Hindlimb muscle (tissue), 1 donor: ENCODE results near the gene CALM1. TPM values are rescaled to one million over a fixed set of nuclear protein-coding genes. Genes with fewer than 3 reads are reported as not detected.

ENCODE experiments used
- DNase-seq: peaks from one replicate; pipeline ENCODE4 v3.0.0-alpha.2; 2013
- polyA plus RNA-seq: library from polyadenylated mRNA; unstranded; fragments of 120-200 nt; gene quantifications from one replicate; pipeline ENCODE4 v1.2.1, GENCODE V29; 2013; ENCODE audit not compliant: insufficient read length

The CALM1 gene
- polyA plus RNA-seq, 1 donor = 209 TPM

DNA sequence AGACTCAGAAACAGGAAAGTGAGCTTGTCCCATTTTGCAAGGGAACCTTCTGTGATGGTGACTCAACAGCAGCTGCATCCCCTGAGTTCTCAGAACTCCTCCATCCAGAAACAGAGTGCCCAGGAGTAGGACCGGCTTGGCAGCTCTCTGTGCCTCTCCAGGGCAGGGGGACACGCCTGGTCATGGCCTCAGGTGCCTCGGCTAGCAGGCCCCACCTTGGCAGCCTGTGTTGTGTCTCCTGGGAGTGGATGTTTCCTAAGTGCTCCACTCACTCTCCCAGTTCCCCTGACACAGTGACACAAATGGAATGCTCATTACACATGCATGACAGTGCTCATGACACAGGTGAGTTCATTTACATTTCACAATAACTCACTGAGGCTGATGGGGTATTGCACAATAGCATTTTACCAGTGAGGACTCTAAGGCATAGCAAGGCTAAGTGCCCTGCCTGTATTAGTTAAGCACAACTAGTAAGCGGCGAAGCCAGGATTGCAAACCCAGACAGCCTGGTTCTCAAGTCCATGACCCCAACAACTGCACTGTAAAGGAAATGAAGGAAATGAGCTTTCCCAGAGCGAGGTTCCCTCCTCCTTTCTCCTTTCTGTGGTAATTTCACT lies 47.4 kb downstream of the CALM1 start:
- no peak for DNase-seq

DNA sequence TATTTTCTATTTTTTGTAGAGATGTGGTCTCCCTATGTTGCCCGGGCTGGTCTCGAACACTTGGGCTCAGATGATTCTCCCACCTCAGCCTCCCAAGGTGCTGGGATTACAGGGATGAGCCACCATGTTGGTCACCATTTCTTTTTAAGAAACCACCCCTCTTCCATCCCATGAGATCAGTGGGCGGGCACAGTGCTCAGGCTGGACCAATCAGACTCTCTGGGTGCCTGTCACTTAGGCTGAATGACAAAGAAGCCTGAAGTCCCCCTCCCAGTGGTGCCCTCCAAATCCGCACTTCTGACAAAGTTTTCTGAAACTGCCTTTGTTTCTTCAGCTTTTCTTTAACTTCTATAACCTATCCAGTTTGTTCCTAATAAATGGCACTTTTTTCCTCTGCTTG lies 48.2 kb downstream of the CALM1 start:
- DNase-seq = no peak

DNA sequence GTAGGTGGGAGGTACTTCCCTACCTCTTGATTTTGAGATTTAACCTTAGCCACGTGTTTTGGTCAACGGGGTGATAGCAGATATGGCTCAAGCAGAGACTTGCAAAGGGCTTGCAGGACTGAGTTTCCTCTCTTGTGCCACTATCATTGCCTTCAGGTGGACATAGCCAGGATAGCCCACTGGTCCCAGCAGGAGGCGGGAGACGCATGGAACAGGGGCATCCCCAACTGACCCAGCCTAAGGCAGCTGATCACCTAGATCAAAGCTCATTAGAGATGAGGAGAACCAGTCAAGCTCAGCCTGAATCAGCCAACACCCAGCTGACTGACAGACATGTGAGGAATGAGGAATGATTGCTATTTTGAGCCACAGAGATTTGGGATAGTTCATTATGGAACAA lies 49.6 kb downstream of the CALM1 start:
- no peak for DNase-seq

DNA sequence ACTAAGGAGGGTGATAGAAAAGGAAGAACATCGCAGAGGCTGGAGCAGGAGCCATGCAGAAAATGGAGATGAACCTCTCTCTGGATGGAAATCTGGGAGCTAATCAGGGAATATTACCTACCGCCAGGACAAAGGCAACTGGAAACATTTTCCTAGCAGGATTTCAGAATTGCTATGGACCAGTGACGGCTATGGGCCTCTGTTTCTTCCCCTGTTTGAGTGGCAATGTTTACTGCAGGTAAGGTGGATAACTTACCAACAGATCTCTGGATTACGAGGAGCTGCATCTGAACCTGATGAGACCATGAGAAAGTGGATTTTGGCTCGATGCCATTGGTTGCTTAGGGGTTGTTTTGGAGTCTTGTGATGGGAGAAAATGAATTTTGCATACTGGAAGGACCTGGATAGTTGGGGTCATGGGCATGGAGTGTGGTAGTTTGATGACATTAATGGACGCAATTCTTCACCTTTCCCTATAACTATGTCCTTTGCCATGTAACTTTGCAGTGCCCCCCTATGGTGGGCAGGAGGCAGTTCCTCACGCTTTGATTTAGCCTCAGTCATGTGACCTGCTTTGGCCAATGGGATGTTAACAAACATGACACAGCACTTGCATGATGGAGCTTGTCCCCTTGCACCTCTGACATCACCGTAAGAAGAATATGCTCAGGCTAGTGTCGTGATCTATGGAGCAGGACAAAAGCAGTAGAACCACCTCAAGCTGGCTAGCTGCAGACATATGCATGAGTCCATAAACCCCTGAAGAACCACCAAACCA lies 51.1 kb downstream of the CALM1 start:
- no peak for DNase-seq

DNA sequence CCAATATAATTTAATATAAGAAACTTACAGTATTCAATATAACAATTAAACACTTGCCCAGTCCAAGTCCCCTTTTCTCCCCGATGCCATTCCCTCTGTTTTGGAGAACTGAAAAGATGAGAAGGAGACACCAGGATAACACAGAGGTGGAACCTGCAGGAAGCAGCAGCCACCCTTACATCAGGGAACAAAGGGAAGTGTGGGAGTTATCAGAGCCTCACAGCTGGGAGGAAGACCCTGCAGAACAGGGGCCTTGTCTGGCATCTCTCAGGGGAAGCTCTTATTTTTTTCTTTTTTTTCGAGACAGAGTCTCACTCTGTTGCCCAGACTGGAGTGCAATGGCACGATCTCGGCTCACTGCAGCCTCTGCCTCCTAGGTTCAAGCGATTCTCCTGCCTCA lies 52.6 kb downstream of the CALM1 start:
- DNase-seq = no peak

DNA sequence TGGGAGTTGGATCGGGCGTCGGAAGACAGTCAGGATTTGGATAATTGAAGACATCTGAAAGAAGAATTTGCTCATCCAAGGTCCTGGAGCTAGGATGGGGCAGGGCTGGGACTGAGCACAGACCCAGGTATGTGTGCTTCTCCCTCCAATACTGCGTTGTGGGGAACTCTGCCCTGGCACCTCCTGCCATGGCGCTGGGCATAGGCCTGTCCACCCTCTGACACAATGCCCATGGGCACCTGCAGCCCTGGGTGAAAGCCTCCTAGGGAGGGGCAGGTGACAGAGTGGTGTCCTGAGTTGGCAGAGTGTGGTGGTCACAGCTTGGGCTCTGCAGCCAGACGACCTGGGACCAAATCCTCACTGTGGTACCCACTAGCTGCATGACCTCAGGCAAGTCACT lies 53.3 kb downstream of the CALM1 start:
- no peak for DNase-seq

DNA sequence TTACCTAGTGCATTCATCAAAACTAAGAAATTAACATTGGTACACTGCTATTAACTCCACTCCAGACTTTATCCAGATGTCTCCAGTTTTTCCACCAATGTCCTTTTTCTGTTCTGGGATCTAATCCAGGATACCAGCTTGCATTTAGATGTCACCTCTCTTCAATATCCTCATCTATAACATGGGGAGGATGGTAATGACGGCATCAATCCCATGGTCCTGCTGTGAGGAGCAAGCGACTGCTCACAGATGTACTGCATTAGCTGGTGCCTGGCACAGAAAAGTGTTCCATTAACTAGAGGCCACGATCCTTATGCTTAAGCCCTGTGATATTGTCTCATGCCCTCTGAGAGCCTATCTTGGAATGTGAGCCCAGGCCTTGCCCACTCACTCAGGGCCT lies 53.8 kb downstream of the CALM1 start:
- no peak for DNase-seq

DNA sequence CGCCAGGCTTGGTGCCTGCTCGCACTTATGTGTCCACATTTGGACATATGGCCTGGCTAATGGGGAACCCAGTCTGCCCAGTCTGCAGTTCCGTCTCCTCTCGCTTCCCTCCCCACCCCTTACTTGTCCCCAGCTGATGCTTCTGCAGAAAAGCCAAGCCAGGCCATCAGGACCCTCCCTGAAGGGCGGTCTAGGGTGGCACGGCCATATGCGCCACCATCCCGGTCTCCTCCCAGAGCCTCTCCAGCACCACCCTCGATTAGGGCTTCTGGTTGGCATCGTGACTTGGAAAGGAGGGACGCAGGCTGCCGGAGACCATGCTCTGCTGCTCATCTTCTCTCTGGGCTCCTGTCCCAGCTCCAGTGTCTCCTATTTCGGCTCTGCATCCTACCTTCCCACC lies 54.6 kb downstream of the CALM1 start:
- DNase-seq = no peak

DNA sequence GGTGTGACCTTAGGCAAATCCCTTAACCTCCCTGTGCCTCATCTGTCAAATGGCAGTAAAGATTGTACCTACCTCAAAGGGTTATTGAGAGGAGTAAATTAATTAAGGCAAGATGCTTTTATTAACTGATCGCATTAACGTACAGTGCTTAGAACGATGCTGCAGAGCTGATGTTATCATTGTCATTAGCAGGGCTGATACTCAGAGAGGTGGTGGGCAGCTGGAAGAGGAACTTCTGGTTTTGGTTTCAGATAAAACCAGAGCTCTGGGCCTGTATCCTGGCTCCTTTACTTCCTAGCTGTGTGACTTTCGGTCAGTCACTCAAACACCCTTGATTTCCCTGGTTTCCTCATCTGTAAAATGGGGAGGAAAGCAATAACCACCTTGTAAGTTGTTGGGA lies 55.1 kb downstream of the CALM1 start:
- DNase-seq = no peak

DNA sequence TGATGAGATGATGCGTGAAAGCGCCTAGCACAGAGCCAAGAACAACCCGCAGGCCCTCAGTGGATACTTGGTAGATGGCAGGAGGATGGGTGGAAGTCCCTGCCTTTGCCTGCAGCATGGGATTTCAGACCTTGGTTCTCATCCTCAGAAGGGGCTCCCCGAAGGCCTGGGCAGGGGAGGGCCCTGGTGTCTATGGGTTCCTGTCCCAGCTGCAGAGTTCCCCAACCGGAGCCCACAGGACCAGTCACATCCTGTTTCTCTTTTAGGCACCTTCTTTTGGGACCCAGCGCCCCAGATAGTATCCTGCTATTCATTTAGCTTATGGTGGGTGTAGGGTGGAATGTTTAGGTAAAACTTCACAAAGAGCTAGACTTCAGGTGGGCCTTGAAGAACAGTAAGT lies 55.5 kb downstream of the CALM1 start:
- no peak for DNase-seq

DNA sequence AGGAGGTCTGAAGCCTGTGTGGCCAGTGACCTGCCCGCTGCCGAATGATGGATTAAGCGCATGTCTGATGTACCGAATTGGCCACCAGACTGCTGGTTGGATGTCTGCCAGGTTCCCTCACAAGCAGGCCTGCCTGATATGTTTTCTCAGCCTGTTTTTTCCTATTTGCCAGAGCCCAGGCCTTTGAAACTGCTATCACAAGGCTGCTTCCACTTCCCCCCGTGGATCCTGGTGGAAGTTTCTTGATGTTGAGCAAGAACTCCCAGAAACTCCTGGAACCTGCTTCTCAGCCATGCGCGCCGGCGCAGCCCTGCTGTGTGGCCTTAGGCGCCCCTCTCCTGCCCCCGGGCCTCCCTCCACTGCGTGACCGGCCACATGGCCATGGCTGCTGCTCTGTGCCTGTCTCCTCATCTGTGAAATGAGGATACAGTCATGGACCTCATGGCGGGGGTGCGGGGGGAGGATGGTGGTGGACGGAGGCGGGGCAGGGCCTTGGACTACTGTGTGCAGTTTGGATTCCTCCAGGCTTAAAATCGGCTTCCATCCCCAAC lies 56.6 kb downstream of the CALM1 start:
- DNase-seq = peak; percentile 40

DNA sequence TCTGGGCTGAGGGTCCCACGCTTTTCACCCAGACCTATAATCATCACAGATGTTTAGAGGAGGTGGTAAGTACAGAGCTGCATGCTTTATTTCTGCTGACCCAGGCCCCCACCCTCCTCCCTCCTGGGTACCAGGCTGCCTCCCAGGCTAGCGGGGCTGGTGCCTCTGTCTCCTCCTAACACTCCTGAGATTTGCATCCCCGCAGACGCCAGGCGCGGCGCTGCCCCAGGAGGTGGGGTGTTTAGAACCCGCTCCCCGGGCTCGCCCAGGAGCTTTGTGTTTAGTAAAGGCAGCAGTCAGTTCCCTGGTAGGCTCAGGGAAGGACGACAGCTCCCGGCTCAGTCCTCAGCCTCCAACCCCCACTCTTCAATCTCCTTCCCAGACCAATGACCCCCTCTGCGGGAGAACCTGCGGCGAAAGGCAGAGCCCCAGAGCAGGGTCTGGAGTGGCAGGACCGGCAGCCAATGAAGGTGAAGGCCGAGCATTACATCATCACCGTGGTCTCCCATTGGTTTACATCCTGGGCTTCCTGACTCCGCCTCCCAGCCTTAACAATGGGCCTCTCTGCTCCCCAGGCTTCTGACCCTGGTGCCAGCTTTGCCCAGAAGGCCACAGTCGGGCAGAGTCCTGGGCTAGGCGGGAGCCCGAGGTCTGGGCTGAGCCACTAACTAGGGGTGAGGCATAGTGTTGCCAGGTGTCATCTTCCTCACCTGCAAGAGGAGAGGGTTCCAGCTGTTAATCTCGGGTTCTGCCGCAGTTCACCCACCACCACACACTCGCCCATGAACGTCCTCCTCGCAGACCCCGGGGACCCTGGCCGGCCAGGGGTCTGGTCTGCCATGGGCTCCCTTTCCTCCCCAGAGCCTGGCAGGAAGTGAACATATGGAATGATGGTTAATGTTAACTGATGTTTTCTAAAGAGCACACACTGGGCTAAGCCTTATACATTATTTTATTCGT lies 57.5 kb downstream of the CALM1 start:
- DNase-seq = peak; percentile 69

DNA sequence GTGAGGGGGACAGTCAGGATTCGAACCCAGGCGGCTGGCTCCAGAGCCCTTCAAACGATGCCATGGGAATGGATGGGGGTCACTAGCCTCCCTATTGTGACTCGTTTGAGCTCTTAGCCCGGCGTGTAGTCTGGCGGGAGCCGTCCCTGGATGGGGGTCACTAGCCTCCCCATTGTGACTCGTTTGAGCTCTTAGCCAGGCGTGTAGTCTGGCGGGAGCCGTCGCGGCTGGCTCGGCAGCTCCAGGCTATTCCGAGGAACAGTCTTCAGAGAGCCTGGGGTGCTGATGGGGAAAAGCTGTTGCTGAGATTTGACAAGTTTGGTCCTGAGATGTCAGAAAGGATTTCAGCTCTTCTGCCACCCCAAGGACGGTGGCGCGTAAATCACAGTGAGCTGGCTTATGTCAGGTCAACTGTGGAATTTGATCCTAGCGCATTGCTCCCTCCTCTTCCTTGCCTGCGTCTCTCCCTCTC lies 58.3 kb downstream of the CALM1 start:
- DNase-seq = no peak

DNA sequence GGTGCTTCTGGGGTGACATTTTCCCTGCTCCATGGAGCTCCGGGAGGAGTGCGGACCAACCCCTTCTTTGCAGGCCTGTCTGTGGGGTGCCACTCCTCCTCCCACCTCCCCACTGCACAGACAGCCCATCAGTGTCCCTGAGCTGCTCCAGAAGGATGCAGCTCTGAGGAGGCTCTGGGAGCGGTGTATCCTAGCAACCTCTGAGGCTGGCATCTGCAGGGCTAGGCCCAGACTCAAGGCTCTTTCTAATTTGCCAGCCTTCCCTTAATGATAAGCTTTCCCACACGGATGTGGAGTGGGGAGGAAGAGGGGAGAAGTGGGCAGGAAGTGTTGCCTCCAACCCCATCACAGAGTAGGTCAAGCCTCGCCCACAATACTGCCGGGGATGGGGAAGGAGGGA lies 59.7 kb downstream of the CALM1 start:
- DNase-seq = no peak

DNA sequence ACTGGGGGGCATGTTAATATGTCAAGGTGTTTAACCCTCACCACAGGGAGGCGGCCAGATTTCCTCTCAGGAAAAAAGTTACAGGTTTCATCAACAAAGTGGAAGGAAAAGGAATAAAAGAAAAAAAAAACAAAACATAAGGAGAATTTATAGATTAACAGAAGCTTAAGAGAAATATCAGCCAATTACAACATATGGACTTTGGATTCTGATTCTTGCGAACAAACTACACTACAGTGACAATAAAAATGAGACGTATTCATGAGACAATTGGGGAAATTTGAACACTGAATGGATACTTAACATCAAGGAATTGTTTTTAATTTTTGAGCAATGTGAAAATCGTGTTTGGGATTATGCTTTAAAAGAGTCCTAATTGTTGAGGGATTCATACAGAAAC lies 60.4 kb downstream of the CALM1 start:
- no peak for DNase-seq

Other genes with a start within 250 kb of the CALM1 start
- gene PSMC1, start 140.5 kb upstream of the CALM1 start, polyA plus RNA-seq = 97.9 TPM
- gene NRDE2, start 65.1 kb upstream of the CALM1 start, polyA plus RNA-seq = 13.6 TPM